HG03439 (cell line): Measurements from ENCODE around the gene EP400.

ENCODE experiments used
- ATAC-seq: cut with Tn5 transposase; IDR thresholded peaks from one replicate; pipeline ENCODE4 v1.9.1; 2021; ENCODE audit warnings: mild to moderate bottlenecking, moderate library complexity; ENCODE audit not compliant: unreplicated experiment

The EP400 gene

DNA sequence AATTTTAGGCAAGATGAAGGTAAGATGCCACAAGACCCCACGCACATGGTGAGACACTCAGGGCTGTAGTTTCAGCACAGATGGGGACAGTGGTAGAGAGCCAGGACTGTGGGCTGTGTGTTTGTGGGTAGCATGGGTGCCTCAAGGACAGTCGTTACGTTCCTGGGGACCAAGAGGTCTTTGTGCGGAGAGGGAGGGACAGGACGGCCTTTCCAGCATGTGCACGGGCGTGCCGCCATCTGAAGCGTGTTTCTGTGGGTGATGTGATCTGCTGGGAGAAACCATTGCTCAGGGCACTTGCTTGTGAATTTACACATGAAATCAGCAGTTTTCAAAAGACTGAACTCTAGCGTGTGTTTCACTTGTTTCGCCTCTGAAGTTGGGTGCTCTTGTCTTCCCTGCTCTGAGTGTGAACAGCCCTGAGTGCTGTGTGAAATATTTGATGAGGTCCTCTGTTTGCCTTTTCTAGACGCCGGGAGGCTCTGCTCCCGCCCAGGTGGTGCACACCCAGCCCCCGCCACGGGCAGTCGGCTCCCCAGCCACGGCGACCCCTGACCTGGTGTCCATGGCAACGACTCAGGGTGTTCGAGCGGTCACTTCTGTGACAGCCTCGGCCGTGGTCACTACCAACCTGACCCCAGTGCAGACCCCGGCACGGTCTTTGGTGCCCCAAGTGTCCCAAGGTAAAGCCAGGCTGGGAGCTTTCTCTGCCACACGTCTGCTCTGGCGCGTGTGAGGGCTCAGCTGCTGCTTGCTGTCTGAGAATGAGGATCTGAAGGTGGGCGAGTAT lies 112.1 kb downstream of the EP400 start:
- ATAC-seq = no peak

DNA sequence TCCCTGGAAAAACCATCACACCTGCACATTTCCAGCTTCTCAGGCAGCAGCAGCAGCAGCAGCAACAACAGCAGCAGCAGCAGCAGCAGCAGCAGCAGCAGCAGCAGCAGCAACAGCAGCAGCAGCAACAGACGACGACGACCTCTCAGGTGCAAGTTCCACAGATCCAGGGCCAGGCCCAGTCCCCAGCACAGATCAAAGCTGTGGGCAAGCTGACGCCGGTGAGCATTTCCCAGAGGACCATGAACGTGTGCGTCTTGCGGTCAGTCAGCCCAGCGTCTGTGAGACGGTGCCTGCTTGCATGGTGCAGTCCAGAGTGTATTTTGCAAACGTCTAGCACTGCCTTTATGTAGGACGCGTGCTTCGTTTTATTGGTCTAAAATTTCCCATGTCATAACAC lies 112.7 kb downstream of the EP400 start:
- no peak for ATAC-seq

DNA sequence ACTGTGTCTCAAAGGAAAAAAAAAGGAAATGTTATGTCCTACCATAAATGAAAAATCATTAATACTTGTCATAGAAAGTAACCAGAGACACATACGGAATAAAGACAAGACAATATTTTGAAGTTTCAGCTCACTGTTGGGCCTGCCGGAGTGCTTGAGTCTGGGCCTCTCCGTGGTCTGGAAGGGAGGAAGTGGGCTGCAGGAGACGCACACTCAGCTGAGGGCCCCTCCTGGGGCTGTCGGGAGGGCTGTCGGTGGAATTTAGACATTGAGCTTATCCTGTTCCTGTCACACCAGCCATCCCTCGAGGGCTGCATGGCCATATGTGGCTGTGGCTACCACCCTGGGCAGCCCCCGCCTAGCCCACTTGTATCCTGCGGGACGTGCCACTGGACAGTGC lies 113.7 kb downstream of the EP400 start:
- no peak for ATAC-seq

DNA sequence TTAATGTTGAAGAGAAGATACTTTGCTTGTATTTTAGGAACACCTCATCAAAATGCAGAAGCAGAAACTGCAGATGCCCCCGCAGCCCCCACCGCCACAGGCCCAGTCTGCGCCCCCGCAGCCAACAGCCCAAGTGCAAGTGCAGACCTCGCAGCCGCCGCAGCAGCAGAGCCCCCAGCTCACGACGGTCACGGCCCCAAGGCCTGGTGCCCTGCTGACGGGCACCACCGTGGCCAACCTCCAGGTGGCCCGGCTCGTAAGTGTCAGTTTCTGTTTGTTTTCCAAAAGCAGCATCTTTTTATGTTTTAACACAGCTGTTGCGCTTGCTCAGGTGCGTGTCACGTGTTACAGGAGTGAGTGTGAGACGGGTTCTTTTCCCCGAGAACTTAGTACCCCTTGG lies 114.9 kb downstream of the EP400 start:
- ATAC-seq = no peak

DNA sequence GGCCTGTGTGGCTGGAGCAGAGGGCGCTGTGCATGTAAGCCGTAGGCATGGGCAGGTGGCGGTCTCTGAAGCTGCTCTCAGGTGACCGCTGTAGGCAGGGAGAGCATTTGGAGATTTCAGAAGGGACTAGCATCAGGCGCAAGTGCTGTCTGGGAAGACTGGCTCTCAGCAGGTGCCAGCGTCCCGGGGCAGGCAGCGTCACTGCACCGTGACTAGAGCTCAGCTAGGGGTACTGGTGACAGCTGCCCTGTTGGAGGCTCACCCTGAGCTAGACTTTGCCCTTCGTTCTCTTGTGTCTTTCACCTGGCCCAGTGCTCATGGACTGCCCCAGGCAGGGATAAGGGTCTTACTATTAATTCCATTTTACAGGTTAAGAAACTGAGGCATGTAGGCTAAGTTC lies 115.5 kb downstream of the EP400 start:
- no peak for ATAC-seq

DNA sequence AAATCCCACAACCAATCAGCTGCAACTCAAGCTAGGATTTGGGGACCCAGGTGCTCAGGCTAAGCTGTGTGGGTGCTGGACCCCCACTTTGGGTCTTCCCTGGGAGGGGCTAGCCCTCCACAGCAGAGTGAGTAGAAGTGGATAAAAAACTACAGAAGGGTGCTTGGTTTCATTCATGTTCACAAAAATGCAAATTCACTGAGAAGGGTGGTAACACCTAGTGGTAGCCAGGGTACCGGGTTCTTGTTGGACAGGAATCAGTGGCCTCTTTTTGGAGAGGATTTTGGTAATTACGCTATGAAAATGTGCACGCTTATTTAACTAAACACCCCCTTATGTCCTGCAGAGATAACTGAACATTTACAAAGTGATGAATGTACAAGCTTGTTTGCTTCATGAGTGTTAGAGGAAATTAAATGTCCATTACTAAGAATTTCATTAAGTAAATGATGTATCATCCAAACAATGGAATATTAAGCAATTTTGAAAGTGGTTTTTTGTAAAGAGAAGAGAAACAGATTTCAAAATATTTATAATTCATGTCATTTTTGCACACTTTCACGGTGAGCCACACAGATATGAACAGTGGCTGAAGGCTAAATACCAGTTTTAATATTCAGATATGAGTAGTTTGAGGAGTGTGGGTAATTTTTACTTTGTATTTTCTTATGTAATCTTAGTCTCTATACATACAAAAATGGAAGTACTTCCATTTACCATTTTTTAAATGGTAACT lies 116.0 kb downstream of the EP400 start:
- ATAC-seq = no peak

DNA sequence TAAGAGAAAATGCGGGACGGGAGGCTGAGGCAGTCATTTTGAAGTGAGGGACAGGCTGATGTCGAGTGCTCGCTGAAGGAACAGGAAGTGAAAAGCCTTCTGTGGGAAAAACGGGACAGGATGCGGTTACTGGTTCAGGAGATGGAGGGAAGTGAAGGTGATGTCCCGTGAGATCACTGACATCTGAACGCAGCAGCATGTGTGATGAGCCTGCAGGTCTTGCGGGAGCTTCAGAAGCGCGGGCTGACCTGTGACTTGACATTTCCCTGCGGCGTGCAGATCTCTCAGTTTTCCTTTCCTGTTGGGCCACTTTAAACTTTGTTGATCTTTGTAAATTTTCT lies 116.6 kb downstream of the EP400 start:
- ATAC-seq = no peak

DNA sequence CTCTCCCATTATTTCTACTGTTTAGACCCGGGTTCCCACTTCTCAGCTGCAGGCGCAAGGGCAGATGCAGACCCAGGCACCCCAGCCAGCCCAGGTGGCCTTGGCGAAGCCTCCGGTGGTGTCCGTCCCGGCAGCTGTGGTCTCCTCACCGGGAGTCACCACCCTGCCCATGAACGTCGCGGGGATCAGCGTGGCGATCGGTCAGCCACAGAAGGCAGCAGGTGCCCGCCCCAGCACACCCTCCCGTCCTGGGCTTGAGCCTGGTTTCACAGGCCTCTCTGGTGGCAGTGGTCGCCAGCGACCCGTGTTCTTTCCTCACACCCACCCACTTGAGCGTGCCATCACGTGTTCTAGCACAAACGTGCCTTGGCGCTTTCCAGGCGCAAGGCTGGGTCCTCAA lies 117.0 kb downstream of the EP400 start:
- ATAC-seq = no peak

DNA sequence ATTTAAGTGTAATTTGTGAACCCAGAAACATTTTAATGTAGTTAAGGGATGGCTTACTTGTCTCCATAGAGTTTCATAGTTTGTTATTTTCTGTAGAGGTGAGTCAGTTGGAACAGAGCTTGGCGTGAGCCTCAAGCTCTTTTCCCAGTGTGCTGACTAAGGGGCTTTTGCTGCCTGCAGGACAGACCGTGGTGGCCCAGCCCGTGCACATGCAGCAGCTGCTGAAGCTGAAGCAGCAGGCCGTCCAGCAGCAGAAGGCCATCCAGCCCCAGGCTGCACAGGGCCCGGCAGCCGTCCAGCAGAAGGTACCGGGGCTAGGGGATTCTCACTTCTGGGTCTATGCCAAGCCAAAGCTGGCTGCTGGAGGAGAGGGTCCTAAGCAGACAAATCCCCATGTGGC lies 117.4 kb downstream of the EP400 start:
- no peak for ATAC-seq

DNA sequence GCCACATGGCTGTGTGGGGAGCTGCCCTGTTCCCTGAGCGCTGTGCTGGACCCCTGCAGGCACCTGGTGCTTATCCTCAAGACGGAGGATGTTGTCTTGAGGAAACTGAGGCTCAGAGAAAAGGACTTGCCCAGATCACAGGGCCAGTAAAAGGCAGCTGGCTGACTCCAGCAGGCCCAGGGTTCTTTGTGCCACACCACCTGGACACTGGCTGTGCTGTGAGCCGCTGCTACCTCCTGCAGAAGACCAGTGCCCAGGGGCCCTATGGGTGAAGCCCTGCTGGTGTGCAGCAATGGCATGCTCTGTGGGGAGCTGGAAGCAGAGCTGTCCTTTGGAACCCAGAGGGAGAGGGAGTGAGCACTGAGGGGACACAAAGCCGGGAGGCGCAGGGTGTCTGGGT lies 118.5 kb downstream of the EP400 start:
- no peak for ATAC-seq

DNA sequence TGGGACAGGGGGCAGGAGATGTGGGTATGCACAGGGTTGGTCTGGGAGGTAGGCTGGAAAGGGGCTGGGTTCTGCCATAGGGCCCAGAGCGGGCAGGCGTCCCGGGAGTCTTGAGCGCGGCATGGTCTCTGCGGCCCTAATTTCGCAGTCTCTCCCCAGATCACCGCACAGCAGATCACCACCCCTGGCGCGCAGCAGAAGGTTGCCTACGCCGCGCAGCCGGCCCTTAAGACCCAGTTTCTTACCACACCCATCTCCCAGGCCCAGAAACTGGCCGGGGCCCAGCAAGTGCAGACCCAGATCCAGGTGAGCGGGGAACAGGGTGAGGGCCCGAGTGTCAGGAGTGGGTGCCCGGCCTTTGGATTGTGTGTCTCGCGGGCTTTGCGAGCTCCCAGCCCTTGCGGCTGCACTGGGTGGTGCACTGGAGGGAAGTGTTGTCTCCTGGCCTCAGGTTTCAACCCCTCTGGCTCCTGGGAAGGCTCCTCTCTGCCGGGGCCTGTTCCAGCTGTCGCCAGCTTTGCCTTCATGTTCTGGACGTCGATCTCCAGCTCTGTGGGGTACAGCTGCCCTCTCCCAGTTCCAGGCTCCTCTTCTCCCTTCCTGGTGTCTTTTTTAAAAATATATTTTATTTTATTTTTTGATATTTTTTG lies 119.7 kb downstream of the EP400 start:
- no peak for ATAC-seq

DNA sequence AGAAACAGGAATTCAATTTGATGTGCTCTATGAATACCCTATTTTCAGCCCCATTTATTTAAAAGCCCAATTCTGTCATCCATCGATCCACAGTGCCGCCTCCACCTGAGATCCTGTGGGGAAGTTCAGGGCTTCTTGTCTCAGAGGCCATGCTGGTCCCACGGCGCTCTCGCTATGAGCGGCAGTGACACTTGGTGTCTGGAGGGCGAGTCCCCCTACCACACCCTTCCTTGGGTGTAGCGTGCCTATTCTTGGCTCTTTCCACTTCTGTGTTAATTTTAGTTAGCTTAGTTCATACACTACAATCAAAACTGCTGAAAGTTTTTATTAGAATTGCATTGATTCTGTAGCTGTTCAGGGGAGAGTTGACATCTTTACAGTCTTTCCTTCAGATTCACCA lies 120.6 kb downstream of the EP400 start:
- no peak for ATAC-seq

DNA sequence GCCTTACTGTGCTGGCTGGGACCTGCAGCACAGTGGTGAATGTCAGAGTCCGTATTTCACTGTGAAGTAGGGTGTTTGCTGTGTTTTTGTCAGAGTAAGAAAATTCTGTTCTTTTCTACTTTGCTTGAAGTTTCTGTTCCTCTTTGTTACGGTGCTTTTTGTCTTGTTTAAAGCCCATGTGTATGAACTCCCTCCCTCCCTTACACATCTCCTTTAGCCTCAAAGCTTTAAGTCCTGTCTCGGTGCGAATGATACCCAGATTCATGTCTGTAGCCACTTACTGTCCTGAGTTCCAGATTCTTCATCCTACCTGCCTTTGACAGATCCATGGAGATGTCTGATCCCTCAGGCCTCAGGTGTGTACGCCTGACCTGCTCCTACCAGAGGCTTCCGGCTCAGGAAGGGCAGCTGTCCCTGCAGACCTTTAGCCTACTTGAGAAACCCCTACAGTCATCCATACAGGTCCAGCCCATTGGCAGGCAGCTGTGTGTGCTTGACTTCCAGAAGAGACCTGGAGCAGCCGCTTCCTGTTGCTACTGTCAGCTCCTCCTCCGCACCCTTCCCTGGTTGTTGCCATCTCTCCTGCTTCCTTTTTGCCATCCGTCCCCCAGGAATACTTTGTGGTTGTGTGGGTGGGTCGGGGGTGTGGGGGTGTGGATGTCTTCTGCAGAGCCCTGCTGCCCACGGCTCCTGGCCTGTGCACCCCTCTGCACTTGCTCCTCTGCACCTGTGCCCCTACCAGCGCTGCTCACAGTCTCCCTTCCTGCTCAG lies 121.5 kb downstream of the EP400 start:
- peak; percentile 73 for ATAC-seq

DNA sequence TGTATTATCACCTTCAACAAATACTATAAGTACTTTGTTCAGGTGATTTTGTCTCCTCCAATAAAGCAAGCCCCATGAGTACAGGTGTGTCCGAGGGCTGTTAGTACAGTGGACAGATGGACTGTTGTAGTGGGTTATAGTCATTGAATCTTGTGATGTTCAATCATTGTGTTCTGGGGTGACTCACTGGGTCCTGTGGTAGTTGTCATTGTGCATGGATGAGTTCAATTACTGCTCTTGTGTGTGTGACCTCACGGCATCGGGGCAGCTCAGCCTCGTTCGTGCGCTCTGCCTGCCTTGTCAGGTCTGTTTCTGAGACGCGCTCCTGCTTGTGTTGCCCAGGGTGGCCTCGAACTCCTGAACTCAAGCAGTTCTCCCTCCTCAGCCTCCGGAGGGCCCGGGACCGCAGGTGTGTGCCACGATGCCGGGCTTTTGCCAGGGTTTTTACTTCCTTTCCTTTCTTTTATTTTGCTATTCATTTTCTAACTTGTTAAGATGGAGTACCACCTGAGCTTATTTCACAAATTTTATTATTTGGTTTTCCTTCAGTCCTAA lies 122.2 kb downstream of the EP400 start:
- ATAC-seq = no peak

DNA sequence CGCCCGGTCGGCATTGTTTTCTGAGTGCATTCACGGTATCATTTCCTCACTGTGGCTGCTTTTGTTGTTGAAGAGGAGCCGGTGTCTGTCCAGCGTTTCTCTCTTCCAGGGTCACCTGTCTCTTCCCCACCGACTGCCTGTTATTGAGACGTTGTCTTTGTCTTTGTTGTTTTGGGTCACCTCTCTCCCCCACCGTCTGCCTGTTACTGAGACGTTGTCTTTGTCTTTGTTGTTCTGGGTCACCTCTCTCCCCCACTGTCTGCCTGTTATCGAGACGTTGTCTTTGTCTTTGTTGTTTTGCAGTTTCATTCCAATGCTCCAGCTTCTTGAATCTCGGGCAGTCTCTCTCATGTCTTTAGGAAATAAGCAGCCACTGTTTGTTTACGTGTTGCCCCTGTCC lies 124.5 kb downstream of the EP400 start:
- ATAC-seq = no peak

DNA sequence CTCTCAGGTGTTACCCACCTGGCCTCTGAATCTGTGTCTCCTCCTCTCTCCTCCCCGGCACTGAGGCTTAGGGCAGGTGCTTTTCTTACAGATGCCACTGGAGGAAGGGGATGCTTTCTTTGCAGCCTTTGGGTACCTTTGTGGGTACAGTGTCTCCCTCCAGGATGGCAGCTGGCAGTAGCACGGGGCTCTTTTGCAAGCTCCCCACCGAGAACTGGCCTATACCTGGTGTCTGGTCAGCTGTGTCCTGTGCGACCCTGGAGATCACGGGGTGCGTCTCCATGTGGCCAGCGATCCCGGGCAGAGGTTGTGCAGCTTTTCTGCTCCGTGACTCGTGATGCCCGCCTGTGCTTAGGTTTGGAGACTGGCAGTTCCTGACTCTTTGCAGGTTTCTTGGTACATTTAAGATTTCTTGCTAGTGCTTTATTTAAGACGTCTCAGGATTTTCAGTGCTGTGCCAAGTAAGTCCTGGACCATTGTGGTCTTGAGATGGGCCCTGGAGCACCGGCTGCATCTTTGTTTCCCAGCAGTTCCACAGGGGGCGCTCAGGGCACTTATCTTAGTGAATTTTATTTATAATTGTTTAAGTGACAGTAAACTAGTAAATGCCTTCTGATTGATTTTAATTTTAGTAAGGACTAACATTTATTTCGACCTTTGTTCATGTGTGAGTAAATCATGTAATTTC lies 125.4 kb downstream of the EP400 start:
- ATAC-seq = no peak

DNA sequence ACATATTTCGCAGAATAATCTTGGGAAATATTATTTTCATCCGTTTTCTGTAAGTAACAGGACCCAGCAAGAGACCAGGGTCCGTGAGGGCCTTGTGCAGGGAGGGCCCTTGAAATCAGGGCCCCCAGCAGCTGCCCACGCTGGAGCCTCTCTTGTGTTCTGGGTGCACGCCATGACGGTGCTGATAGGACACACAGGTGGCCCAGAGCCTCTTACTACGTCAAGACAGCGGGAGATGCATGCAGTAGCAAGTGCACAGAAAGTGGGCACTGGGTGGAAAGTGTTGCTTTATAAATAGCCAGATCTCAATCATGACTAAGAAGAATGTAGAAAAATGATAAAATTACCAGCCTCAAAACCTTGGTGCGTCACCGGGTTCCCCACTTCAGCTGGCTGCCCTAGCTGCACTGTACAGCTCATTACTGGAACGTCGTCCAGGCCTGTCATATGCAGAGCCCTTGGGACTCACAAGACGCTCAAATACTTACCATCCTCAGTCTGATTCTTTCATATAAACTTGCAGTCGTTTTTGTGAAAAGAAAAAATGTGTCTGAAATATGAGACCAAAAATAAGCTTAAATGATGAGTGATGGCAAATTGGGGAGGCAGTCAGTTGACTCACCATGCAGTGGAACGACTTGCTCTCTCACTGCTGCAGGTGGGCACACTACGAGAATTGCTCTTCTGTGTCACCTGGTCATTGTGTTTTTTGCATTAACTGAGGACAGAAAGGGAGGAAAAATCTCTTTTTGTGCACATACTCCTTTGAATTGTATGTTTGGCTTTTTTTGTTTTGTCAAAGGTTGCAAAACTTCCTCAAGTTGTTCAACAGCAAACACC lies 126.2 kb downstream of the EP400 start:
- ATAC-seq = no peak

DNA sequence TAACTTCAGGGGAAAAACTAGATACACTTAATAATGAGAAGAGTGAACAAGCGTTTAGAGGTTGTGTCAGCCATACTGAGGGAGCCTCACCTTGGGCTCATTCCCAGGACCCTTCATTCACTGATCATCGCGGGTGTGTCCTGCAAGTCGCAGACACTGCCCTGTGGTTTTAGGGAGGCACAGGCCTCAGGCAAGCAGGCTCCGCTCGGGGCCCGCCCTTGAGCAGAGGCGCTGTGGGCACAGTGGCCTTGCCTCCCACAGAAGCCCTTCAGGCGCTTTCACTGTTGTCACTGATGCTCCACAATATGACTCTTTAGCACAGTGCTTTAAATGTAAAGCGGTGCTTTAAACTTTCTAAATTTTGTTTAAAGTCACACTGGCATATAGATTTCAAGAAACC lies 127.0 kb downstream of the EP400 start:
- ATAC-seq = no peak

DNA sequence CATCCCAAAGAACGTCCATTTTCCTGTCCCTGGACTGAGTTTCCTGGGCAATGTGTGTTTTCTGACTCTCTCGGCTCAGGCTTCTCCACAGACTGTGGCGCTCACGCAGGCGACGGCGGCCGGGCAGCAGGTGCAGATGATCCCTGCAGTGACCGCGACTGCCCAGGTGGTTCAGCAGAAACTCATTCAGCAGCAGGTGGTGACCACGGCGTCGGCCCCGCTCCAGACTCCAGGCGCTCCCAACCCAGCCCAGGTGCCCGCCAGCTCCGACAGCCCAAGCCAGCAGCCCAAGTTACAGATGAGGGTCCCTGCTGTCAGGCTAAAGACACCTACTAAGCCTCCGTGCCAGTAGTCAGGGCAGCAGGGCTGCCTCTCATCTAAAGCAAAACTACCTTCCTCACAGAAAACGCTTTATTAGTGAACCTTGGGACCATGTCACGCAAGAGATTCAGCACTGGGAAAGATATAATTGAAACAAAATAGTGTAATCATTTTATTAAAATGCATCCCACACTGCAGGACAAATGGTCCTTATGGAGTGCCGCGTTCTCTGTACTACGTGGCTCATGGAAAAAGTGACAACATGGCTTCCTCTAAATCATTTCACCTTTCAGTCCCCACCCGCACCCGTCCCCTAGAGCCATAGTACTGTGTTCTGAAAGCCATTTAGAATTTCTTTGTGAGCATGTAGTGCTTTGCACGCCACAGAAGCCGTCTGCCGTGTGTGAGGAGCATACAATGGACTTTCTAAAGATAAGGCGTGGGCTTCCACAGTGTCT lies 127.8 kb downstream of the EP400 start:
- ATAC-seq = no peak
